Activated gamma-delta T cell treated with anti-CD3 and anti-CD28 coated beads, Interleukin-2, amount 50 U/mL, for 16 hours (primary cell): ENCODE data around the gene ECD.
"Not testable (repeated sequence)": the region's sequence is repeated elsewhere in the genome, so short reads cannot be mapped to it uniquely, and the experiment has no call there.

Experiments used
- DNase-seq: peaks from one replicate; pipeline ENCODE4 v3.0.0-alpha.2; 2020; ENCODE audit warnings: low read depth

ECD gene

GRCh38 chr10:73159038-73159648 is 8.7 kb downstream of the ECD start:
- DNase-seq: peak; percentile 14

GRCh38 chr10:73156054-73156453 is 11.8 kb downstream of the ECD start:
- DNase-seq: no peak

GRCh38 chr10:73152009-73152408 is 15.8 kb downstream of the ECD start:
- no peak for DNase-seq

GRCh38 chr10:73150633-73151413 is 17.0 kb downstream of the ECD start:
- DNase-seq: not testable (repeated sequence)

- no peak for DNase-seq
These were observed 26.2 kb downstream of the ECD start for GRCh38 chr10:73141603-73142002.

GRCh38 chr10:73139251-73139650 is 28.6 kb downstream of the ECD start:
- no peak for DNase-seq

- no peak for DNase-seq
These were observed 31.2 kb downstream of the ECD start for GRCh38 chr10:73136627-73137026.

GRCh38 chr10:73134727-73135126 is 33.1 kb downstream of the ECD start:
- no peak for DNase-seq

- DNase-seq: no peak
These were observed 35.7 kb downstream of the ECD start for GRCh38 chr10:73131913-73132686.

- DNase-seq: no peak
These were observed 36.5 kb downstream of the ECD start for GRCh38 chr10:73131301-73131700.

GRCh38 chr10:73126343-73126742 is 41.5 kb downstream of the ECD start:
- no peak for DNase-seq

GRCh38 chr10:73119952-73120351 is 47.9 kb downstream of the ECD start:
- no peak for DNase-seq

- no peak for DNase-seq
These were observed 48.4 kb downstream of the ECD start for GRCh38 chr10:73119457-73119856.

GRCh38 chr10:73117976-73118743 is 49.6 kb downstream of the ECD start:
- DNase-seq: no peak

- DNase-seq: no peak
These were observed 51.8 kb downstream of the ECD start for GRCh38 chr10:73116017-73116416.

GRCh38 chr10:73113551-73113950 is 54.3 kb downstream of the ECD start:
- no peak for DNase-seq

GRCh38 chr10:73112032-73112431 is 55.8 kb downstream of the ECD start:
- DNase-seq: not testable (repeated sequence)

- peak; percentile 29 for DNase-seq
These were observed 57.4 kb downstream of the ECD start, which contains the start of gene NUDT13 for GRCh38 chr10:73110345-73110849. Gene NUDT13, plus strand, starts transcription at chr10:73110455. Its CDS starts 3,911 bp downstream, at chr10:73114366.

- not testable (repeated sequence) for DNase-seq
These were observed 58.6 kb downstream of the ECD start for GRCh38 chr10:73109248-73109652.

- DNase-seq: no peak
These were observed 61.5 kb downstream of the ECD start for GRCh38 chr10:73106301-73106700.

- DNase-seq: no peak
These were observed 68.7 kb downstream of the ECD start for GRCh38 chr10:73099141-73099540.

- DNase-seq: no peak
These were observed 70.5 kb downstream of the ECD start for GRCh38 chr10:73097305-73097670.
